LNCaP clone FGC (cell line): ENCODE measurements around the gene CDC40.

Source experiments
- DNase-seq: peaks from one replicate; pipeline ENCODE4 v3.0.0-alpha.2; 2011; ENCODE audit warnings: low read depth
- H3K4me3 ChIP-seq: 2 replicates; pipeline ENCODE4 v1.5.1; 2011; ENCODE audit warnings: mild to moderate bottlenecking, low read depth, low read length, control low read depth
- TF ChIP-seq, protein P1 (sequence below): IDR thresholded peaks from 2 replicates; pipeline ENCODE4 v1.5.1; 2012; ENCODE audit warnings: mild to moderate bottlenecking; ENCODE audit not compliant: control insufficient read depth, insufficient read depth; ENCODE audit errors: extremely low read depth

Gene CDC40

DNA sequence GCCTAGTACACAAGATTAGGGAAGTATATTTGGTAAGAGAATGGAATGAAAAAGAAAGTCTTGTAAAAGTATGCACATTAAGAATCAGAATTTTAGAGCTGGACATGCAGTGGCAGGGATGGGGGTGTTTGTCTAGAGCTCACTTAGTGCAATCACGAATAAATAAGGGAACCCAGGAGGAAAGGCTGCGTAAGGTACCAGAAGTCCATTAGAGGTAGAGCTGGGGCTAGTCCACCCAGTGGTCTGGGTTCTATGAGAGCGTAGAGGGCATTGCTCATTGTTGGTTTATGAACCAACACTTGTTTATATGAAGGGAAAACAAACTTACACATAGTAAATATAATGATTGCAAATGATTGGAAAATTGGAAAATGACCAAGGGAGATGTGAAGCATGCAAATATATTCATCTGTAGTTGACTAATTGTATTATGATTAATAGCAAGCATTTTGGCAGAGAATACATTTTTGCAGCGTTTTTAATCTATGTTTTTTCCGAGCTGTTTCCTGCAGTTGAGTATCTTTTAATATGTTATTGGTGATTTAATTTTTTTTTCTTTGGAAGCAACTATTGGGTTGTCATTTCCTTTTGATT is 3.2 kb downstream of the CDC40 start:
- DNase-seq: no peak
- no peak overlapping the region for H3K4me3 ChIP-seq
- TF ChIP-seq, protein P1, sequence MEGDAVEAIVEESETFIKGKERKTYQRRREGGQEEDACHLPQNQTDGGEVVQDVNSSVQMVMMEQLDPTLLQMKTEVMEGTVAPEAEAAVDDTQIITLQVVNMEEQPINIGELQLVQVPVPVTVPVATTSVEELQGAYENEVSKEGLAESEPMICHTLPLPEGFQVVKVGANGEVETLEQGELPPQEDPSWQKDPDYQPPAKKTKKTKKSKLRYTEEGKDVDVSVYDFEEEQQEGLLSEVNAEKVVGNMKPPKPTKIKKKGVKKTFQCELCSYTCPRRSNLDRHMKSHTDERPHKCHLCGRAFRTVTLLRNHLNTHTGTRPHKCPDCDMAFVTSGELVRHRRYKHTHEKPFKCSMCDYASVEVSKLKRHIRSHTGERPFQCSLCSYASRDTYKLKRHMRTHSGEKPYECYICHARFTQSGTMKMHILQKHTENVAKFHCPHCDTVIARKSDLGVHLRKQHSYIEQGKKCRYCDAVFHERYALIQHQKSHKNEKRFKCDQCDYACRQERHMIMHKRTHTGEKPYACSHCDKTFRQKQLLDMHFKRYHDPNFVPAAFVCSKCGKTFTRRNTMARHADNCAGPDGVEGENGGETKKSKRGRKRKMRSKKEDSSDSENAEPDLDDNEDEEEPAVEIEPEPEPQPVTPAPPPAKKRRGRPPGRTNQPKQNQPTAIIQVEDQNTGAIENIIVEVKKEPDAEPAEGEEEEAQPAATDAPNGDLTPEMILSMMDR: no peak

DNA sequence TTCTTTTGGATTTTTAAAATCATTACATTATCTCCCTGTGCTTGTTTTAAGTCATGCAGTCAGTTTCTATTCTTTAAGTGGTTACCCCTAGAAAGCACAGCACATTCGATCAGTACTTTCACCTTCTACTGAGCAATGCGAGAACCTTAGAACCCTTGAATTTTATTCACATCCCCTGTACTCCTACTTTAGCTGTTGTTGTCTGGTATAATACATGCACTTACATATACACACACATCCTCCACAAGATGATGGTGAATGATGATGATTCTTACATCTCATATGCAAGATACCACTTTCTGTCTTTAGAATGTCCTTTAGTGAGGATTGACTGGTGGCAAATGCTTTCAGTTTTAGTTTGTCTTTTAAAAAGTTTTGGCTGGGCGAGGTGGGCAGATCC is 5.7 kb downstream of the CDC40 start:
- H3K4me3 ChIP-seq: no peak overlapping the region
- DNase-seq: no peak
- TF ChIP-seq, protein P1: no peak

DNA sequence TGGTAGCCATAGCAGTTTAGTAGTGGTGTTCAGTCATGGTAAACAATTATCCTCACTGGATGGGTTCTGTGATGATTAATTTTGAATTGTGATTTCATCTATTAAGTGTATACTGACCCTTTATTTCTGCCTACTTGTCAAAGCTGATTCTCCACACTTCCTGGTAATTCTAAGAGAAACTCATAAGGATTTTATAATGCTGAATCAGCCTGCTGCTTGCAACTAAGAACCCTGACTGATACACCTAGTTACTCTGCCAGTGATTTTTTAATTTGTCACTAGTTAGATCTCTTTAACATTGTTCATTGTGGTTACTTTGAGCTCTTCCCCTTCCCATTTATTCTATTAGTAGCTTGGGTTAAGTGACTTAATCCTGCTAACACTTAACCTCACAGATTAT is 8.6 kb downstream of the CDC40 start:
- TF ChIP-seq, protein P1: no peak
- no peak overlapping the region for H3K4me3 ChIP-seq
- no peak for DNase-seq

DNA sequence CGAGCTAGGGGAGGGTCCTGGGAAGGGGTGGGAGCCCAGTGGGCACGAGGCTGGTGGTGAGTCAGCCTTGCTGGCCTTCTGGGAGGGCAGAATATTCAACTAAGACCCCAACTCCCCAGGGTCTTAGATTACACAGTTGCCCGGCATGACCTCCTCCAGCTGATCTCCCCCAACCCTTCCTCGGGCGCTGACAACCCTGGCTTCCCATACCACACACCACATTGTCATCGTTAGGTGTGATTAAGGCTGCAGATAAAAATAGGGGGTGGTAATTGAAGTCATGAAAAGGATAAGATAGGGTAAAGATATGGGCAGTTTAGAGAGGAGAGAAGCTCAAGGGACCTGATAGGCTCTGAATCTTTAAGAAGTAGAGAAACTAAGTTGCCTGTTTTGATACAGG is 10.5 kb downstream of the CDC40 start:
- TF ChIP-seq, protein P1: no peak
- no peak for DNase-seq
- no peak overlapping the region for H3K4me3 ChIP-seq

DNA sequence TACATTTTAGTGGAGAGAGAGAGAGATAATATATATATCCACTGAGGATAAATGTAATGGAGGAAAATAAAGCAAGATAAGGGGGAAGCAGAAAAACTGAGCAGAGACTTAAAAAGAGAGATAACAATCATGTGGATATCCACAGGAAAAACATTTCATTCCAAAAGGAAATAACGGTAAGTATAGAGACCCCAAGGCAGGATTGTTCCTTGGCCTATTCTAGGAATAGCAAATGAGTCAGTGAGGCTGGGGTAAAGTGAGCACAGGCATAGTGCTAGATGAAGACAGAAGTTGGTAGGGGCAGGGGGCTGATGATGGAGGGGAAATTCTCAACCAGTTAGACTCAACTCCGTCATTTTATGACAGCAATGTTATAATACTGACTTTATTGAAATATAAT is 11.2 kb downstream of the CDC40 start:
- no peak overlapping the region for H3K4me3 ChIP-seq
- TF ChIP-seq, protein P1: no peak
- no peak for DNase-seq

DNA sequence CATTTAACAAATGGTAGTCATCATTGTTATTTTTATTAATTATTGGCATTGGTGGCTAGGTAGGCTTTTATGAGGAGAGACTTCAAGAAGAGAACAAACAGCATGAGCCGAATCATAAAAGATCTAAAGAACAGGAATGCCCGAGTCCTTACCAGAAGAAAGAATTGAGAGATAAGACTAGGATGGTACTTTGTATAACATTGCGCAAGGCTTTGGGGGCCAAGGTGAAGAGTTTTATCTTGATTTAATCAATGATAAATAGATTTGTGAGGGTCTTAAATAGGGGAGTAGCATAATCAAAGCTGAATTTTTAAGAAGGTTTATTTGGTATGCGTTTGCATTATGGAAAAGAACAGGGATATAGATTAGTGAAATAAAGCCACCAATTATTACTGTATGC is 15.4 kb downstream of the CDC40 start:
- TF ChIP-seq, protein P1: no peak
- no peak overlapping the region for H3K4me3 ChIP-seq
- no peak for DNase-seq

DNA sequence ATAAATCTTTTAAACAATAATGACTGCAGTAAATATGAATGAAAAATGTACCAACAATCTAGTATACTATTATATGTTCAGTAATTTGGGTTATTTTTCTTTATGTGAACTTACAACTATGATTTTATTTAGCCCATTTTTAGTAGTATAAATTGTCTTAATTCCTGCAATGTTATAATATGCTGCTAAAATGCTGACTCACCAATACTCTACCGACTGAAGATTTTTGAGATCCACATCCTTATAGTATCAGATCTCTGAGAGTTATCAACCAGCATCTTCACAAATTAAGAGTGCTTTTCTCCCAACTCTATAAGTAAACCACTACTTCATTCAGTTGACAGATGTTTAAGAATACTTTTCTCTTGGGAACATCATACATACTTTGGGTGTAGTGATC is 16.6 kb downstream of the CDC40 start:
- H3K4me3 ChIP-seq: no peak overlapping the region
- DNase-seq: no peak
- TF ChIP-seq, protein P1: no peak
